Activated CD8-positive, alpha-beta memory T cell treated with anti-CD3 and anti-CD28 coated beads for 36 hours (primary cell): Measurements from ENCODE around the gene CHD9. TPM values are rescaled to one million over a fixed set of nuclear protein-coding genes. Genes with fewer than 3 reads are reported as not detected.
"Not testable (repeated sequence)": the region's sequence is repeated elsewhere in the genome, so short reads cannot be mapped to it uniquely, and the experiment has no call there.

Source experiments
- CTCF ChIA-PET: fragments of 350-600 bp; sonication (Branson Sonifier 250); formaldehyde crosslinking; loops from one replicate; lab custom pipeline; 2021; ENCODE audit warnings: antibody characterized with exemption; lab: Charles Lee
- POLR2A ChIA-PET: fragments of 350-600 bp; sonication (Branson Sonifier 250); formaldehyde crosslinking; loops from one replicate; lab custom pipeline; 2021; ENCODE audit warnings: antibody characterized with exemption; lab: Charles Lee
- total RNA-seq, 2 experiments: library from RNA; stranded (reverse); gene quantifications; one replicate each; pipeline ENCODE4 v1.2.3, GENCODE V29; 2021

Gene CHD9
- total RNA-seq, 2 experiments from 2014 or later: 16.8 to 17.1 TPM

DNA sequence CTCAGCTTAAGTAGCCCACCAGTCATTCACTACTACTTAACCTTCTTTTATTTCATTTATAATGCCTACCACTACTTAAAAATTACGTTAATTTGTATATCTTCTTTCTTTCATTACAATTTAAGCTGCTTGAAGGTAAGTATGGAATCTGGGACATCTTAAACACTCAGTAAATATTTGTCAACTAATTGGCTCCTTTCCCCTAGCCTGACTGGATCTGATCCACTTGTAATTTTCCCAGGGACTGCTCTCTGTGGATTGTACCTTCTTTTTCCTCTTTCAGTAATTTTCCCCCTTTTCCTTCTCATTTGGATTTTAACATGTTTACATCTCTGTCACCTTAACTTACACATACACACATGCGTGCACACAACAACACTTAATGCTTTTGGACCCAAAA, 227.1 kb downstream of the CHD9 start:
- ChIA-PET CTCF (interaction anchor here (0.7 kb wide), 1 partner anchor 227 kb away, joined by 3 read pairs; the partner anchor contains the start of gene CHD9), POLR2A (no interaction called here)

DNA sequence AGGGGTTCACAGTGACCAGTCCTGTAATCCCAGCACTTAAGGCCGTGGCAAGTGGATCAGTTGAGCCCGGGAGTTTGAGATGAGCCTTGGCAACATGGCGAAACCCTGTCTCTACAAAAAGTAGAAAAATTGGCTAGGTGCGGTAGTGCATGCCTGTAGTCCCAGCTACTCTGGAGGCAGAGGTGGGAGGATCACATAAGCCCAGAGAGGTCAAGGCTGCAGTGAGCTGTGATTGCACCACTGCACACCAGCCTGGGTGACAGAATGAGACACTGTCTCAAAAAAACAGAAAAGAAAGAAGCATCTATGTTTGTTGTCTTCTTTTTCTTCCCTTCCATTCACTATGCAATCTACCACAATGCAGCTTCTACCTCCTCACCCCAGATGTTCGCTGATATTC, 227.5 kb downstream of the CHD9 start:
- ChIA-PET POLR2A (no interaction called here), CTCF (no interaction called here)

DNA sequence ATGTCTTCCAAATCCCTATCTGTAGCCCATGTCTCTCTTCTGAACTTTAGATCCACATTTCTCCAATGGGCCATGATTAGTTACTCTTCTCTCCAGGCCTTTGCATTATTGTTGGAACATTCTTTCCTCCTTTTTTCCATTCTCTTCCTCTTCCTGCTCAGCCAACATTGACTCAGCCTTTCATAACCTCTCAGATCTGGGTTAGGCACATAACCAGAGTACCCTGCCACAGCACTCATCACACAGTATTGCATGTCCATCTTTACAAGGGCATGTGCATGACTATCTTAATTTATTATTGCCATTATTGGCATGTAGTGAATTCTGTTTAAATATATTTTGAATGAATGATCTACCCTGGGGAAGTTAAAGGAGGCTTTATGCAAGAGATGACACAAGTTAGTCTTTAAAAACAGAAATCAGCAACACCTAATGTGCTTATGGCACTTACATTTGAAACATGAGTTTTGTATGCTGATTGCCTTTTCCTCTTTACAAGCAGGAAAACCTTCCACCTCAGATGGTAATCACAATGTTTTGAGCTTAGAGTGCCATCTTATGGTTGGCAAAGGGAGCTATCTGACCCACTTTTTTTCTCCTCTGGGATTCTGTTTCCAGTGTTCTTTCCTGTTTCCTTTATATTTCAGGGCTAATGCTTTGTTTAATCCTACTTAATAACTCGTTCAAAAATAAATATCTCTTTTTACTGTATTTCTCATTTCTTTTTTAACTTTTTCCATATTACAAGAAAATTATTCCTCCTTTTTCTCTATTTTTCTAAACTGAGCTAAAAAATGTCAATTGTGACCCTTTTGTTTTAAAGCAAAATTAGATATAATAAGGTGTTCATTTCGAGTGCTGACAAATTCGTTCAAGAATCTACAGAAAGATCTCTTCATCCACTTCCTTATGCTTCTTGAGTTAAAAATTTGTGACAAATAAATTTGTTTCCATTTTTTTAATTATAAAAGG, 228.5 kb downstream of the CHD9 start:
- ChIA-PET CTCF (interaction anchor here (0.7 to 2.8 kb wide), 2 partner anchors 13 to 229 kb away, joined by 3 to 9 read pairs; partner anchors contain the start of gene CHD9), POLR2A (no interaction called here)

DNA sequence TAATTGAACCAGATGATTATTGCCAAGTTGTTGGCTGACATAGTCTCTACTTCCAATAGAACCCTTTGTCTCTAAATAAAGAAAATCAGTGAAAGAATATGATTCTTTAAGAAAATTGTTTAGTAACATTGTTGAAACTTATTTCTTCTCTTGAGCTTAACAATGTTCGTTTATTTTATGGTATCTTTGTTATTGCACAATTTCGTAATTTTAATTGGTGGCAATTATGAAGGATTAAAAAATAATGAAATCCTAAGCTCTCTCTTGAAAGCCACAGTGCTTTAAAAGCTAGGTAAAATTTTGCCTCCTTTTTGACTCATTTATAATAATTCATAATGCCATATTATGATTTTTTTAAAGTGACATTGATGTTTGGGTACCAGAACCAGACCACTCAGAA, 230.4 kb downstream of the CHD9 start:
- ChIA-PET CTCF (interaction anchor here (2.8 kb wide), 1 partner anchor 231 kb away, joined by 9 read pairs; the partner anchor contains the start of gene CHD9), POLR2A (no interaction called here)

DNA sequence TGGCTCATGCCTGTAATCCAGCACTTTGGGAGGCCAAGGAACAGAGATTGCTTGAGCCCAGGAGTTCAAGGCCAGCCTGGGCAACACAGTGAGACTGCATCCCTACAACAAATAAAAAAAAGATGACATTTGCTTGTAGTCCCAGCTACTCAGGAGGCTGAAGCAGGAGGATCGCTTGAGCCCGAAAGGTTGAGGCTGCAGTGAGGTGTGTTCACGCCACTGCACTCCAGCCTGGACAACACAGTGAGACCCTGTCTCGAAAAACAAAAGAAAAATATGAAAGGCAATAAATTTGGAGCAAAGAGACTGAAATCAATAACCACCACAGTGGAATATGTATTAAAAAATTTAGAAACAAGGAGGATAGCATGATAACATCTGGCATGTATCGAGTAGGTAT, 235.7 kb downstream of the CHD9 start:
- CTCF ChIA-PET: interaction anchor here (0.6 kb wide), 1 partner anchor 570 kb away, joined by 3 read pairs; no protein-coding TSS in a partner anchor
- POLR2A ChIA-PET: no interaction called here

DNA sequence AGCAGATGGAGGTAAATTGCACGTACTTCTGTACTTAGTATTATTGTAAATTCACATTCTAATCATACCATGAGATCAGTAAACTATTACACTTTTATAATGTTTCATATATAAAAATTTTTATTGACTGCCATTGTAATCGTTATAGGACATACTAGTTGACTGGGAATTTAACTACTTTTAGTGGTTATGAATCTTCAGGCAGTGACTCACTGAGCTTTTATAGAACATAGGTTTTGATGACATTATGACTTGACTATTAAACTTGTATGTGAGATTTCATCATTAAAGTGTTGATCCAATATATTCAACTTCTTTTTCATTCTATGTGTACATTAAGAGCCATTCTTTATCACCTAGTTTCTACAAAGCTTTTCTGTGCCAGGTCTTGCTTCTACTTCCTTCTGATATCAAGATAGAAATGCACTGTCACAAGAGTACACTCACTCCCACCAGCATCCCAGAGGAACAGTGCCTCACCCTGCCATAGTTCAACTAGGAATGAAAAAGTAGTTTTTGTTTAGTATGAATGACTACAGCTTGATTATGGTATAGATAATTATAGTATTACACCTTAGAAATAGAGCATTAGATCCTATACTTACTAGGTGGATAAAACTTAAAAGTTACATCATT, 237.1 kb downstream of the CHD9 start:
- CTCF ChIA-PET: interaction anchor here (1.5 kb wide), 1 partner anchor 237 kb away, joined by 3 read pairs; the partner anchor contains the start of gene CHD9

DNA sequence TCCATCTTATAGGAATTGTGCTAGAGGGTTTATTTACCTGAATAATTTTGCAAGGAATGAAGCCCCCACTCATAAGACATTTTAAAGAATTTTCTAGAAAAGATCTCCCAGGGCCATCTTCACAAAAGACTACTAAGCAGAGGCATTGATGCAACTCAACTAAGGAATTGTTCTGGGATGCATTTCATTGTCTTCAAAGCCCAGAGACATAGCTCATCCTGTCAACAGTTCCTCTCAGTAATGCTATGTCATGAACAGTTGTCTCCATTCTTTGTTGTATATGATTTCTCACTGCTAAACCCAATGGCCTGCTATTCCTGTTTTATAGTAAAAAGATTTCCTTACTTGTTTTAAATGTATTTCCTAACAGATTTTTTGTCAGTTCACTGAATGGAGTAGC, 242.7 kb downstream of the CHD9 start:
- CTCF ChIA-PET: no interaction called here
- POLR2A ChIA-PET: no interaction called here

More for the DNA sequence above, 237.1 kb downstream of the CHD9 start:
- POLR2A ChIA-PET: no interaction called here

DNA sequence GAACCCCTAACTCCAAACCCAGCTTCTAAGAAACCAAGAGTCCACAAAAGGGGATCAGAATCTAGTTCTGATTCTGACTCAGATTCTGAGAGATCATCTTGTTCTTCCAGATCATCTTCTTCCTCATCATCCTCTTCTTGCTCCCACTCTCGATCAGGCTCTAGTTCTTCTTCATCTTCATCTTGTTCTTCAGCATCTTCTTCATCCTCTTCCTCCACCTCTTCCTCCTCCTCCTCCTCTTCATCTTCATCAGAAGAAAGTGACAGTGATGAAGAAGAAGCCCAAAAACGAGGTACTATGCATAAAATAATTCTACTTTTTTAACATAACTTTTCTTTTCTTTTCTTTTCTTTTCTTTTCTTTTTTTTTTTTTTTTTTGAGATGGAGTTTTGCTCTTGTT, 249.5 kb downstream of the CHD9 start:
- ChIA-PET POLR2A (no interaction called here), CTCF (no interaction called here)

DNA sequence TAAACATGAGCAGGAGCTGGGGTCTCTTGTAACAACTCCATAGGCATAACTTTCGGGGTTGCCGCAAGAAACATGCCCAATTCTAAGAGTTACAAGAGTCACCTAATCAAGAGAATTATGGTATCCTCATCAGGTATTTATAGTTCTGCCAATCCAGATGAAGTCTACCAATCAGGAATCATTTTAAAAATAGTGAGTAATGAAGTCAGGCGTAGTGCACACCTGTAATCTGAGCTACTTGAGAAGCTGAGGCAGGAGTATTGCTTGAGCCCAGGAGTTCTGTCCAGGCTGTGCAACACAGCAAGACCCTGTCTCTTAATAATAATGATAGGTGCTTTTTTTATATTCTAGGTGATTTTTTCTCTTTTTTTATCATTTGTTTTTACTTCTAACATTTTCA, 251.0 kb downstream of the CHD9 start:
- ChIA-PET POLR2A (no interaction called here), CTCF (no interaction called here)

DNA sequence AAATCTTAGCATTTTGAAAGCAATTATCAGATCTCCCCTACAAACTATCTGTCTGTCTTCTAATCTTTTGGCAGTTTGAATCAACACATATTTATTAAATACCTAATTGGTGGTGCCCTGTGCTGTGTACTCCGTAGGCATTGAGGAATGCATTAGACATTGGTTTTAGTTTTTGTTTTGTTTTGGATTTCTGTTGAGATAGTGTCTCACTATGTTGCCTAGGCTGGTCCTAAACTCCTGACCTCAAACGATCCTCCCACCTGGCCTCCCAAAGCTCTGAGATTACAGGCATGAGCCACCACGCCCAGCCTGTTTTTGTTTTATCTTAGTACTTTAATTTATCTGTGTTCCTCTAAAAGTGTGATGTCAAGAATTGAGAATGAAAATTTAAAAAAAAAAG, 254.7 kb downstream of the CHD9 start:
- POLR2A ChIA-PET: no interaction called here
- CTCF ChIA-PET: no interaction called here

DNA sequence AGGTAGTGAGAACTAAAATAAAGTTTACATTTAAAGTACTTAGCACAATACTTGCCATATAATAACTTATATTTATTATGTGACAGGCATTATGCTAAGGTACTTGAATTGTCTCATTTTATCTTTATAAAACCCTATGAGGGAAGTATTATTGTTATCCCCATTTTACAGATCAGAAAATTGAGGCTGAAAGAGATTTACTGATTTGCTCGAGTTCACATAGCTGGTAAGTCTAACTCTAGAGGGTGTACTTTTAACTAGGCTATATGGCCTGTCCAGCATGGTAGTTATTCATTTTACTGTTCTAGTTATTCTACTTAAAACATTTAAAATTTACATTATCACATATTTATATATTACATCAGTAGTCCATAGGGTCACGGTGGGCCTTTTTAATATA, 266.2 kb downstream of the CHD9 start:
- CTCF ChIA-PET: no interaction called here
- POLR2A ChIA-PET: no interaction called here

DNA sequence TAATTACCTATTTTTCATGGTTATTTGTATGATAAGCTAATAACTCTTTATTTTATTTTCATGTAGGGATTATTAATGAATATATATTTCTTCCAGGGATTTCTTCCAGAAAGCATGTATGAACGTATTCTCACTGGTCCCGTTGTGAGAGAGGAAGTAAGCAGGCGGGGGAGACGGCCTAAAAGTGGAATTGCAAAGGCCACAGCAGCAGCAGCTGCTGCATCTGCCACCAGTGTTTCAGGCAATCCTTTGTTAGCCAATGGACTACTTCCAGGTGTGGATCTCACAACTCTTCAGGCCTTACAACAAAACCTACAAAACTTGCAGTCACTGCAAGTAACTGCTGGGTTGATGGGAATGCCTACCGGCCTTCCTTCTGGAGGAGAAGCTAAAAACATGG, 269.1 kb downstream of the CHD9 start:
- POLR2A ChIA-PET: no interaction called here

DNA sequence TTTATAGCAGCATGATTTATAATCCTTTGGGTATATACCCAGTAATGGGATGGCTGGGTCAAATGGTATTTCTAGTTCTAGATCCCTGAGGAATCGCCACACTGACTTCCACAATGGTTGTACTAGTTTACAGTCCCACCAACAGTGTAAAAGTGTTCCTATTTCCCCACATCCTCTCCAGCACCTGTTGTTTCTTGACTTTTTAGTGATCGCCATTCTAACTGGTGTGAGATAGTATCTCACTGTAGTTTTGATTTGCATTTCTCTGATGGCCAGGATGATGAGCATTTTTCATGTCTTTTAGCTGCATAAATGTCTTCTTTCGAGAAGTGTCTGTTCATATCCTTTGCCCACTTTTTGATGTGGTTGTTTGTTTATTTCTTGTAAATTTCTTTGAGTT, 276.2 kb downstream of the CHD9 start:
- CTCF ChIA-PET, POLR2A ChIA-PET: not testable (repeated sequence)

More for the DNA sequence above, 269.1 kb downstream of the CHD9 start:
- CTCF ChIA-PET: no interaction called here

DNA sequence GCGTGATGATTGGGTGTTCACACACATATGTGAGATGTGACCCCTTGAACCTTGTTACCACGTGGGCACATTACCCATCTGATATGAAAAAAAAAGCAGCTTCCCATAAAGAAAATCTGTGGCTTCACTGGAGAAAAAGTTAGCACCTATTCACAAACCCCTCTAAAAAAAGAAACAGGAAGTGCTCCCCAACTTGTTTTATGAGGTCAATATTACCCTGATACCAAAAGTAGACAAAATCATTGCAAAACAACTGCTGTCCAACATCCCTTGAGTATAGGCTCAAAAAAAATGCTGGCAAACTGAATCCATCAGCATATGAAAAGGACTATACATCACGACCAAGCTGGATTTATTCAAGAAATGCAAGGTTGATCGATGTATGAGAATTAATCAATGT, 279.8 kb downstream of the CHD9 start:
- POLR2A ChIA-PET: no interaction called here
- CTCF ChIA-PET: no interaction called here

DNA sequence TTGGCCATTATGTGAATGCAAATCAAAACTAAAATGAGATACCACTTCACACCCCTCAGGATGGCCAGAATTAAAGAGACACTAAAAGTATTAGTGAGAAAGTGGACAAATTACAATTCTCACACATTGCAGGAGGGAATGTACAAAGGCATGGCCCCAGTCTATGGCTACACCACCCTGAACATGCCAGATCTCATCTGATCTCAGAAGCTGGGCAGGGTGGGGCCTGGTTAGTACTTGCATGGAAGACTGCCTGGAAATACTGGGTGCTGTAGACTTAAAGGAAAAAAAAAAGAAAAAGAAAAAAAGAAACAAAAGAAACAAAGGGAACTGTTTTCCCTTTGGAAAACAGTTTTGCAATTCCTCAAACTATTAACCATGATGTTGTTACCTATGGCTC, 282.5 kb downstream of the CHD9 start:
- ChIA-PET POLR2A (no interaction called here), CTCF (no interaction called here)

DNA sequence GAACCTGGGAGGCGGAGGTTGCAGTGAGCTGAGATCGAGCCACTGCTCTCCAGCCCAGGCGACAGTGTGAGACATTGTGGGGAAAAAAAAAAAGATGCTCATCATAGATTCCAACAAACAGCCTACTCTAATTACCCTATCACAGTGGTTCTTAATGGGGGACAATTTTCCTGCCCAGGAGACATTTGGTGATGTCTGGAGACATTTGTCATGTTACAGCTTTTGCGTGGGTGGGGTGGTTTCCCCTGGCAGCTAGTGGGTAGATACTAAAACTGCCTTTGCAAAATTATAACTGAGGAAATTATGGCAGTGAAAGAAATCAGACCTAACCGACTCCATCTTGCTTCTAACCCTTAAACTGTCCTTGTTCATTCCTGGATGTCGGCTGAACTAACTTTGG, 287.0 kb downstream of the CHD9 start:
- POLR2A ChIA-PET: no interaction called here
- CTCF ChIA-PET: no interaction called here

DNA sequence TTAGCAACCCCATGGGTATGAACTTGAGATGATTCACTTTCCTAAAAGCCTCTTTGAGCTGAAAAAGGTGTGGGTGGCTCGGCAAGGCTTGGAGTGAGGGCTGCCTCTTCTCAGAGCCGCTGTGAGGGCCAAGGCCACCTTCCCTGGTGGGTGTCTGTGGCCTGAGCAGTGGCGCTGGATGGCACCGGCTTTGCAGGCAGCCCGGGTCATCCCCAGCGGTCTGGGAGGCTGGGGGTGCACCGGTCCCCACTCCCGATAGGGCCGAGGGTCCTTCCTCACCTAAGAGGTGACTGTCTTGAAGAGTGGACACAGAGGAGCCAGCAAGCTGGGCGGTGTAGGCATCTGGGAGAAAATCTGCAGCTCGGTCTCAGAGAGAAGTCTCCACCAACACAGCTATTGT, 300.3 kb downstream of the CHD9 start:
- CTCF ChIA-PET: no interaction called here
- POLR2A ChIA-PET: no interaction called here

DNA sequence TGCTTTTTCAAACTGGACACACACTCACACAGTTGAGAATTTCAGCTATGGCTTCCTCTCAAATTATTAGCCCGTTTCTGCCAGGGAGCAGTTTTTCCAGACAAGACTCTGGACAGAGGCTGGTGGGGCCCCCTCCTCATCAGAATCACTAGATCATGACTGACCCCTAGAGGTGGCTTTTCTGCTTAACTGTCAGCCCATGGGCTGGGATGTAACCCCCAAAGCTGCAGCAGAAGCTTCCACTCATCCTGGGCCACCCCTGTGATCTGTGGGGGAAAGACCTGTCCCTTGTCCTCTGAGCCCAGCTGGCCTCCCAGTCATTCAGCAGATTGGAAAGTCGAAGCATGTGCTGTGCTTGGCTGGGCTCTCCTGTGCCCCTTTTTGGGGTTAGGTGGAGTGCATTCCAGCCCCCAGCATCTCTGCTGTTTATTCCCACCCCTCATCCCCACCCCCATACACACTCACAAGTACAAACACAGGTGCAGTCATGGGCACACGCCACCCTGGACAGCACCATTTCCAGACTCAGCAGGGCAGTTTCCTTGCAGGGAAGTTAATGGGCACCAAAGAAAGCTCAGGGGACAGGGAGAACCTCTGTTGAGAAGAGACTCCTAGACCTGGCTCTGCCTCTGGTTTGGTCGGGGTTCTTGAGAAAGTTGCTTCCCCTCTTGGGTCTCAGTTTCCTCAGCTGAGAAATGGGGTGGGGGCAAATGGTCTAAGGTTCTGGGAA, 301.9 kb downstream of the CHD9 start:
- ChIA-PET CTCF (interaction anchor here (0.7 kb wide), 1 partner anchor 179 kb away, joined by 3 read pairs; no protein-coding TSS in a partner anchor), POLR2A (interaction anchor here (0.6 kb wide), 1 partner anchor 38 kb away, joined by 3 read pairs; no protein-coding TSS in a partner anchor)

DNA sequence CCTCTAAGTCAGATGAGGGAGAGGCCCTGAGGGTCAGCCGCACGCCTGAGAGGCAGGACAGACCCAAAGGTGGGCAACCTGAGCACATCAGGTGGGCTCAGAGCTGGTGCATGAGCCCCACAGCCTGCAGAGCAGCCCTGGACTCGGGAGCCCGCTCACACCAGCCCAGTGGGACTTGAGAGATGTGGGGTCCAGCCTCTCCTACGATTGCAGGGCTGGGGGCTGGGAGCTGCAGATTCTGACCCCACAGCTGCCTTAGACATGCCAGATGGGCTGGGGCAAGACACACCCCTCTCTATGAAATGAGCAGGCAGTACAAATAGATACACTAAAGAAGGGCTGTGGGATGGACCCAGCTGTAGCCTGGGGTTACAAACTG, 302.4 kb downstream of the CHD9 start:
- POLR2A ChIA-PET: interaction anchor here (0.6 kb wide), 1 partner anchor 37 kb away, joined by 3 read pairs; no protein-coding TSS in a partner anchor
- CTCF ChIA-PET: no interaction called here

DNA sequence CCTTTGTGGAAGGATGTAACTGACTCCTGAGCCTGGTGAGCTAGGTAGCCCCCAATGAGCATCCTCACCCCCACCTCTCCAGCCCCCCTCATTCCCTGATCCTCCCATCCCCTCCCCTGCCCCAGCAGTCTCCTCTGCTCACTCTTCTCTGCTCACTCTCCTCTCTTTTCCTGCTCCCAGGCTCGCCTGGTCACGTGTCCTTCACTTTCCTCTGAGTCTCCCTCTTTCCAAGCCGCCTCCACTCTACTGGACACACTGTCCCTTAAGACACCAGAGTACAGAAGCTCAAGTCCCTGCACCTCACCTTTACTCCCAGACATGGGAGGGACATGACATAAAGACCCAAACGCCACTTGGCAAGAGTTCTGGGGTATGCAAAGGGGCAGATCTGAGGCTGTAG, 303.2 kb downstream of the CHD9 start:
- CTCF ChIA-PET: no interaction called here
- POLR2A ChIA-PET: no interaction called here
